Esophagus squamous epithelium (tissue), 4 donors: ENCODE results near the gene CPSF3.

Source experiments
- CTCF ChIP-seq, 6 experiments: fragments of 450-650 bp in 4 of 6; fragments of 200-600 bp in 2 of 6; sonication (generic) in 2 of 6; IDR thresholded peaks; one replicate each; pipeline ENCODE4 v1.5.1; 2016 to 2019; ENCODE audit warnings: antibody characterized with exemption in 6 of 6, mild to moderate bottlenecking in 4 of 6, moderate library complexity in 4 of 6
- POLR2A ChIP-seq, 4 donors: fragments of 450-650 bp; IDR thresholded peaks; one replicate each; pipeline ENCODE4 v1.6.1; 2017; ENCODE audit warnings: antibody characterized with exemption in 4 of 4, mild to moderate bottlenecking in 4 of 4, moderate library complexity in 3 of 4

GRCh38 chr2:9471206-9471605, 47.8 kb downstream of the CPSF3 start:
- TF ChIP-seq CTCF (IDR thresholded peaks at IDR 0.05) (no peak), POLR2A (IDR thresholded peaks at IDR 0.05) (no peak)
